SK-N-SH (cell line): ENCODE data around the gene CEACAM1. TPM values are rescaled to one million over a fixed set of nuclear protein-coding genes. Genes with fewer than 3 reads are reported as not detected.

Experiments used
- CTCF ChIA-PET: fragments of 300-600, 350-600 bp; formaldehyde crosslinking; extraction: SDS; loops from one replicate; lab custom pipeline; 2021; lab: Yijun Ruan, JAX
- POLR2A ChIA-PET: fragments of 350-600 bp; sonication (Branson Sonifier 250); formaldehyde crosslinking; extraction: SDS; loops from one replicate; lab custom pipeline; 2020; ENCODE audit warnings: antibody characterized with exemption, inconsistent platforms; lab: Yijun Ruan, JAX
- DNase-seq: peaks from one replicate; pipeline ENCODE4 v3.0.0; 2012
- H2AFZ ChIP-seq: fragments of 200-600 bp; sonication (generic); 2 replicates; pipeline ENCODE4 v1.8.1; 2016; ENCODE audit warnings: antibody characterized with exemption, mild to moderate bottlenecking, low read depth
- H3F3A ChIP-seq: fragments of 200-600 bp; sonication (generic); replicated peaks from 2 replicates; pipeline ENCODE3; 2016; ENCODE audit warnings: antibody characterized with exemption, mild to moderate bottlenecking; ENCODE audit not compliant: insufficient read depth
- H3K27ac ChIP-seq, 2 experiments: fragments of 200-500 bp in 1 of 2; fragments of 200-600 bp in 1 of 2; sonication (Bioruptor generic) in 1 of 2; sonication (generic), shearing (Covaris generic) in 1 of 2; 2 replicates each; pipeline versions ENCODE4 v1.5.1 to v1.6.1; 2014 to 2016; ENCODE audit warnings: low read depth in 2 of 2, inconsistent platforms in 1 of 2, low read length in 1 of 2, mild to moderate bottlenecking in 1 of 2, mixed read lengths in 1 of 2
- H3K27me3 ChIP-seq: fragments of 200-600 bp; sonication (generic), shearing (Covaris generic); 2 replicates; pipeline ENCODE4 v1.6.1; 2016; ENCODE audit warnings: mixed run types; ENCODE audit not compliant: insufficient read depth
- H3K36me3 ChIP-seq, 2 experiments: fragments of 200-500 bp in 1 of 2; fragments of 200-600 bp in 1 of 2; sonication (Bioruptor generic) in 1 of 2; sonication (generic) in 1 of 2; replicated peaks in 1 of 2; 2 replicates each; pipeline versions ENCODE3 to v1.5.1; 2014 to 2016; ENCODE audit warnings: low read length in 1 of 2, mild to moderate bottlenecking in 1 of 2; ENCODE audit not compliant: insufficient read depth in 2 of 2, control insufficient read depth in 1 of 2
- H3K4me1 ChIP-seq, 2 experiments: fragments of 200-500 bp in 1 of 2; fragments of 200-600 bp in 1 of 2; sonication (Bioruptor generic) in 1 of 2; sonication (generic), shearing (Covaris generic) in 1 of 2; 2 replicates each; pipeline versions ENCODE4 v1.5.1 to v1.6.1; 2014 to 2016; ENCODE audit warnings: low read depth in 1 of 2, low read length in 1 of 2, mixed run types in 1 of 2; ENCODE audit not compliant: insufficient read depth in 2 of 2, control insufficient read depth in 1 of 2
- H3K4me2 ChIP-seq: fragments of 200-600 bp; sonication (generic), shearing (Covaris generic); 2 replicates; pipeline ENCODE4 v1.6.1; 2017; ENCODE audit warnings: mixed run types
- H3K4me3 ChIP-seq, 2 experiments: fragments of 200-500 bp in 1 of 2; fragments of 200-600 bp in 1 of 2; sonication (Bioruptor generic) in 1 of 2; sonication (generic), shearing (Covaris generic) in 1 of 2; 2 replicates each; pipeline versions ENCODE4 v1.5.1 to v1.8.1; 2014 to 2016; ENCODE audit warnings: low read depth in 2 of 2, inconsistent platforms in 1 of 2, low read length in 1 of 2, mild to moderate bottlenecking in 1 of 2, mixed read lengths in 1 of 2, moderate library complexity in 1 of 2
- H3K79me2 ChIP-seq: fragments of 200-600 bp; sonication (generic); 2 replicates; pipeline ENCODE4 v1.8.1; 2017; ENCODE audit warnings: mild to moderate bottlenecking; ENCODE audit not compliant: insufficient read depth
- H3K9ac ChIP-seq: fragments of 200-600 bp; sonication (generic); 2 replicates; pipeline ENCODE4 v1.6.1; 2017; ENCODE audit warnings: mixed run types
- H3K9me2 ChIP-seq: fragments of 200-600 bp; sonication (generic); 2 replicates; pipeline ENCODE4 v1.6.1; 2017; ENCODE audit warnings: mixed run types
- H3K9me3 ChIP-seq: fragments of 200-600 bp; sonication (generic); 2 replicates; pipeline ENCODE4 v1.6.1; 2017; ENCODE audit warnings: mixed run types, mild to moderate bottlenecking, moderate library complexity
- H4K20me1 ChIP-seq: fragments of 200-600 bp; sonication (generic); 2 replicates; pipeline ENCODE4 v1.6.1; 2017; ENCODE audit warnings: mild to moderate bottlenecking, mixed run types; ENCODE audit not compliant: insufficient read depth
- ELF1 ChIP-seq: IDR thresholded peaks from 2 replicates; pipeline ENCODE4 v1.4.0; 2012
- EP300 ChIP-seq, 2 experiments: IDR thresholded peaks; 2 replicates each; pipeline versions ENCODE4 v1.4.0 to v1.6.1; 2012; ENCODE audit warnings: borderline replicate concordance in 1 of 2, low read depth in 1 of 2, low read length in 1 of 2
- FOSL2 ChIP-seq: IDR thresholded peaks from 2 replicates; pipeline ENCODE4 v1.4.0; 2012; ENCODE audit warnings: low read depth, mild to moderate bottlenecking, moderate library complexity, borderline replicate concordance
- FOXJ3 ChIP-seq: sonication (generic); formaldehyde crosslinking; IDR thresholded peaks from 2 replicates; pipeline ENCODE4 v1.5.1; 2020; ENCODE audit warnings: mild to moderate bottlenecking, missing genetic modification reagents
- FOXM1 ChIP-seq: IDR thresholded peaks from 2 replicates; pipeline ENCODE4 v1.4.0; 2012; ENCODE audit warnings: low read depth, mild to moderate bottlenecking
- JUND ChIP-seq: IDR thresholded peaks from 2 replicates; pipeline ENCODE4 v1.4.0; 2012
- MEF2A ChIP-seq: IDR thresholded peaks from 2 replicates; pipeline ENCODE4 v1.4.0; 2012; ENCODE audit warnings: low read depth, borderline replicate concordance
- MXI1 ChIP-seq: IDR thresholded peaks from 2 replicates; pipeline ENCODE4 v1.6.1; 2012; ENCODE audit warnings: mild to moderate bottlenecking, low read depth, low read length, improper control_type of control experiment
- POLR2AphosphoS5 ChIP-seq: IDR thresholded peaks from 2 replicates; pipeline ENCODE4 v1.6.1; 2012; ENCODE audit warnings: low read depth, low read length
- RCOR1 ChIP-seq: fragments of 150-350 bp; IDR thresholded peaks from 2 replicates; pipeline ENCODE4 v1.6.1; 2017; ENCODE audit warnings: antibody characterized with exemption, low read length
- RXRA ChIP-seq: IDR thresholded peaks from 2 replicates; pipeline ENCODE4 v1.4.0; 2012; ENCODE audit warnings: low read depth, mild to moderate bottlenecking, borderline replicate concordance
- YY1 ChIP-seq: IDR thresholded peaks from 2 replicates; pipeline ENCODE4 v1.4.0; 2012; ENCODE audit warnings: low read depth, mild to moderate bottlenecking
- WGBS: methylation state at CpG from one replicate; pipeline ENCODE4 v1.1.6; 2017; ENCODE audit warnings: low lambda C conversion rate; 5-methylcytosine and 5-hydroxymethylcytosine counted together
- polyA plus RNA-seq, 3 experiments: library from polyadenylated mRNA; depleted of rRNA; stranded (reverse); fragments of >200 nt; gene quantifications; 2 replicates each; pipeline ENCODE4 v1.2.3, GENCODE V29; 2012
- TF ChIP-seq, protein P1 (sequence below): fragments of 150-350 bp; IDR thresholded peaks from 2 replicates; pipeline ENCODE4 v1.6.1; 2016; ENCODE audit warnings: mild to moderate bottlenecking, low read depth, low read length
- TF ChIP-seq, protein P2 (sequence below): IDR thresholded peaks from 2 replicates; pipeline ENCODE4 v1.4.0; 2012; ENCODE audit warnings: low read depth, borderline replicate concordance
- TF ChIP-seq, protein P3 (sequence below): IDR thresholded peaks from 2 replicates; pipeline ENCODE4; 2012
- TF ChIP-seq, protein P4 (sequence below): fragments of 150-350 bp; IDR thresholded peaks from 2 replicates; pipeline ENCODE4 v1.6.1; 2017; ENCODE audit warnings: antibody characterized with exemption, low read length, low read depth, borderline replicate concordance
- TF ChIP-seq, protein P5 (sequence below): IDR thresholded peaks from 2 replicates; pipeline ENCODE4 v1.4.0; 2012; ENCODE audit warnings: low read depth, borderline replicate concordance
- TF ChIP-seq, protein P6 (sequence below): IDR thresholded peaks from 2 replicates; pipeline ENCODE4 v1.6.1; 2012; ENCODE audit warnings: mild to moderate bottlenecking, low read depth, low read length, moderate library complexity

CEACAM1 gene
- polyA plus RNA-seq, 1 of the 3 experiments (the other 2 are of a cell fraction), result 0.53 TPM

DNA sequence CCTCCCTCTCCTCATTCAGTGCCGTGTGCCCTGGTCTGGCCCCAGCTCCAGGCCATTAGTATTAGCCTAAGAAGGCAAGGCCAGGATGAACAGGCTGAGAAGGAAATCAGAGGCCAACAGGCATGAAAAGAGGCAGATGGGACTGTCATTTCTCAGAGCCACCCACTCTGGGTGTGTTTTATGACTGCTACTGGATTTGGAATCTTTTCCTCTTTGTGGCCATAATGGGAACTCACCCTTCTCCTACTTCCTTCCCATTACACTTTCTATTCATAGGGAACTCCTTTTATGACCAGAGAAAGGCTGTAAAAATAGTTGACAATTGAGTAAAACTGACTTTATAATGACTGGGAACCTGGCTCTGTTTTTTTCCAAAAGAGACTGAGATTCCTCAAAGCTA lies 48.7 kb upstream of the CEACAM1 start:
- TF ChIP-seq, protein P1, sequence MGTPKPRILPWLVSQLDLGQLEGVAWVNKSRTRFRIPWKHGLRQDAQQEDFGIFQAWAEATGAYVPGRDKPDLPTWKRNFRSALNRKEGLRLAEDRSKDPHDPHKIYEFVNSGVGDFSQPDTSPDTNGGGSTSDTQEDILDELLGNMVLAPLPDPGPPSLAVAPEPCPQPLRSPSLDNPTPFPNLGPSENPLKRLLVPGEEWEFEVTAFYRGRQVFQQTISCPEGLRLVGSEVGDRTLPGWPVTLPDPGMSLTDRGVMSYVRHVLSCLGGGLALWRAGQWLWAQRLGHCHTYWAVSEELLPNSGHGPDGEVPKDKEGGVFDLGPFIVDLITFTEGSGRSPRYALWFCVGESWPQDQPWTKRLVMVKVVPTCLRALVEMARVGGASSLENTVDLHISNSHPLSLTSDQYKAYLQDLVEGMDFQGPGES, result no peak
- TF ChIP-seq, protein P2, sequence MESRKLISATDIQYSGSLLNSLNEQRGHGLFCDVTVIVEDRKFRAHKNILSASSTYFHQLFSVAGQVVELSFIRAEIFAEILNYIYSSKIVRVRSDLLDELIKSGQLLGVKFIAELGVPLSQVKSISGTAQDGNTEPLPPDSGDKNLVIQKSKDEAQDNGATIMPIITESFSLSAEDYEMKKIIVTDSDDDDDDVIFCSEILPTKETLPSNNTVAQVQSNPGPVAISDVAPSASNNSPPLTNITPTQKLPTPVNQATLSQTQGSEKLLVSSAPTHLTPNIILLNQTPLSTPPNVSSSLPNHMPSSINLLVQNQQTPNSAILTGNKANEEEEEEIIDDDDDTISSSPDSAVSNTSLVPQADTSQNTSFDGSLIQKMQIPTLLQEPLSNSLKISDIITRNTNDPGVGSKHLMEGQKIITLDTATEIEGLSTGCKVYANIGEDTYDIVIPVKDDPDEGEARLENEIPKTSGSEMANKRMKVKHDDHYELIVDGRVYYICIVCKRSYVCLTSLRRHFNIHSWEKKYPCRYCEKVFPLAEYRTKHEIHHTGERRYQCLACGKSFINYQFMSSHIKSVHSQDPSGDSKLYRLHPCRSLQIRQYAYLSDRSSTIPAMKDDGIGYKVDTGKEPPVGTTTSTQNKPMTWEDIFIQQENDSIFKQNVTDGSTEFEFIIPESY, result no peak
- TF ChIP-seq RCOR1, result no peak
- TF ChIP-seq ELF1, result no peak
- TF ChIP-seq, protein P3, sequence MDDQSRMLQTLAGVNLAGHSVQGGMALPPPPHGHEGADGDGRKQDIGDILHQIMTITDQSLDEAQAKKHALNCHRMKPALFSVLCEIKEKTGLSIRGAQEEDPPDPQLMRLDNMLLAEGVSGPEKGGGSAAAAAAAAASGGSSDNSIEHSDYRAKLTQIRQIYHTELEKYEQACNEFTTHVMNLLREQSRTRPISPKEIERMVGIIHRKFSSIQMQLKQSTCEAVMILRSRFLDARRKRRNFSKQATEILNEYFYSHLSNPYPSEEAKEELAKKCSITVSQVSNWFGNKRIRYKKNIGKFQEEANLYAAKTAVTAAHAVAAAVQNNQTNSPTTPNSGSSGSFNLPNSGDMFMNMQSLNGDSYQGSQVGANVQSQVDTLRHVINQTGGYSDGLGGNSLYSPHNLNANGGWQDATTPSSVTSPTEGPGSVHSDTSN, result no peak
- no peak for TF ChIP-seq FOSL2
- TF ChIP-seq YY1, result no peak
- TF ChIP-seq, protein P4, sequence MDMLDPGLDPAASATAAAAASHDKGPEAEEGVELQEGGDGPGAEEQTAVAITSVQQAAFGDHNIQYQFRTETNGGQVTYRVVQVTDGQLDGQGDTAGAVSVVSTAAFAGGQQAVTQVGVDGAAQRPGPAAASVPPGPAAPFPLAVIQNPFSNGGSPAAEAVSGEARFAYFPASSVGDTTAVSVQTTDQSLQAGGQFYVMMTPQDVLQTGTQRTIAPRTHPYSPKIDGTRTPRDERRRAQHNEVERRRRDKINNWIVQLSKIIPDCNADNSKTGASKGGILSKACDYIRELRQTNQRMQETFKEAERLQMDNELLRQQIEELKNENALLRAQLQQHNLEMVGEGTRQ, result no peak
- TF ChIP-seq POLR2AphosphoS5, result no peak
- no peak for TF ChIP-seq EP300 (IDR thresholded peaks at IDR 0.05; ENCODE audit: borderline replicate concordance in 1 of 2, low read depth in 1 of 2, low read length in 1 of 2)
- TF ChIP-seq RXRA, result no peak
- TF ChIP-seq MXI1, result no peak
- TF ChIP-seq, protein P5, sequence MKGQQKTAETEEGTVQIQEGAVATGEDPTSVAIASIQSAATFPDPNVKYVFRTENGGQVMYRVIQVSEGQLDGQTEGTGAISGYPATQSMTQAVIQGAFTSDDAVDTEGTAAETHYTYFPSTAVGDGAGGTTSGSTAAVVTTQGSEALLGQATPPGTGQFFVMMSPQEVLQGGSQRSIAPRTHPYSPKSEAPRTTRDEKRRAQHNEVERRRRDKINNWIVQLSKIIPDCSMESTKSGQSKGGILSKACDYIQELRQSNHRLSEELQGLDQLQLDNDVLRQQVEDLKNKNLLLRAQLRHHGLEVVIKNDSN, result no peak
- TF ChIP-seq, protein P6, sequence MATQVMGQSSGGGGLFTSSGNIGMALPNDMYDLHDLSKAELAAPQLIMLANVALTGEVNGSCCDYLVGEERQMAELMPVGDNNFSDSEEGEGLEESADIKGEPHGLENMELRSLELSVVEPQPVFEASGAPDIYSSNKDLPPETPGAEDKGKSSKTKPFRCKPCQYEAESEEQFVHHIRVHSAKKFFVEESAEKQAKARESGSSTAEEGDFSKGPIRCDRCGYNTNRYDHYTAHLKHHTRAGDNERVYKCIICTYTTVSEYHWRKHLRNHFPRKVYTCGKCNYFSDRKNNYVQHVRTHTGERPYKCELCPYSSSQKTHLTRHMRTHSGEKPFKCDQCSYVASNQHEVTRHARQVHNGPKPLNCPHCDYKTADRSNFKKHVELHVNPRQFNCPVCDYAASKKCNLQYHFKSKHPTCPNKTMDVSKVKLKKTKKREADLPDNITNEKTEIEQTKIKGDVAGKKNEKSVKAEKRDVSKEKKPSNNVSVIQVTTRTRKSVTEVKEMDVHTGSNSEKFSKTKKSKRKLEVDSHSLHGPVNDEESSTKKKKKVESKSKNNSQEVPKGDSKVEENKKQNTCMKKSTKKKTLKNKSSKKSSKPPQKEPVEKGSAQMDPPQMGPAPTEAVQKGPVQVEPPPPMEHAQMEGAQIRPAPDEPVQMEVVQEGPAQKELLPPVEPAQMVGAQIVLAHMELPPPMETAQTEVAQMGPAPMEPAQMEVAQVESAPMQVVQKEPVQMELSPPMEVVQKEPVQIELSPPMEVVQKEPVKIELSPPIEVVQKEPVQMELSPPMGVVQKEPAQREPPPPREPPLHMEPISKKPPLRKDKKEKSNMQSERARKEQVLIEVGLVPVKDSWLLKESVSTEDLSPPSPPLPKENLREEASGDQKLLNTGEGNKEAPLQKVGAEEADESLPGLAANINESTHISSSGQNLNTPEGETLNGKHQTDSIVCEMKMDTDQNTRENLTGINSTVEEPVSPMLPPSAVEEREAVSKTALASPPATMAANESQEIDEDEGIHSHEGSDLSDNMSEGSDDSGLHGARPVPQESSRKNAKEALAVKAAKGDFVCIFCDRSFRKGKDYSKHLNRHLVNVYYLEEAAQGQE, result no peak
- no peak for TF ChIP-seq JUND
- TF ChIP-seq FOXJ3 (CRISPR knock-in tag), result no peak
- no peak for TF ChIP-seq FOXM1
- no peak for TF ChIP-seq MEF2A
- CTCF ChIA-PET, result interaction anchor here (1.0 to 2.6 kb wide), 3 partner anchors 10 to 30 kb away, joined by 3 to 12 read pairs (median 11); no protein-coding TSS in a partner anchor
- Histone ChIP-seq H3K4me2 (no peak overlapping the region), H3K9ac (no peak overlapping the region), H3K27ac (no peak overlapping the region), H3K4me3 (no peak overlapping the region), H3K79me2 (no peaks in the 10 kb centered on the region), H3K9me3 (no peaks in the 10 kb centered on the region), H3K4me1 (no peaks in the 10 kb centered on the region), H3K27me3 (peaks cover 27% of the 10 kb centered on the region), H3K9me2 (no peaks in the 10 kb centered on the region), H4K20me1 (no peaks in the 10 kb centered on the region), H2AFZ (no peak overlapping the region), H3F3A (no peaks in the 10 kb centered on the region), H3K36me3 (no peaks in the 10 kb centered on the region)
- POLR2A ChIA-PET, result no interaction called here
- 0% methylated on average over 1 of the region's 1 CpG for WGBS
- no peak for DNase-seq
